Measurements from ENCODE around the gene TRUB2. TPM values are rescaled to one million over a fixed set of nuclear protein-coding genes. Genes with fewer than 3 reads are reported as not detected.

TRUB2 gene
- total RNA-seq, 2 donors from 2014 or later = 7.4 to 8.4 TPM

DNA sequence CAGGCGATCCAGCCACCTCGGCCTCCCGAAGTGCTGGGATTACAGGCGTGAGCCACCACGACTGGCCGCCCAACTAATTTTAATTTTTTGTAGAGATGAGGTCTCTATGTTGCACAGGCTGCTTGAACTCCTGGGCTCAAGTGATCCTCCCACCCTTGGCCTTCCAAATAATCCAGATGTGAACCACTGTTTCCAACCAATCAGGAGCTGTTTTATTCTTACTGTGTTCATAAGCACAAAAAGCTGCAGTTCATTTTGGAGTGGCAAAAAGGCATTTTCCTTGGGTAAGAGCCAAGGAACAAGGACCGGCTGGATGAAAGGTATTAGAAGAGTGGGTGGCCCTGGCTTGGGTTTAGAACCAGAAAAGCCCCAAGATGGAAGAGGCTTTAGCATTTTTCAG lies 12.9 kb upstream of the TRUB2 start:
- no peaks in the 10 kb centered on the region for H3K27me3 ChIP-seq (replicated peaks; ENCODE audit: insufficient read depth)
- no peak overlapping the region for H3K4me3 ChIP-seq
- no peak overlapping the region for H3K27ac ChIP-seq
- no peaks in the 10 kb centered on the region for H3K4me1 ChIP-seq (ENCODE audit: control insufficient read depth in 1 of 2, low read depth in 2 of 2)
- no peak for ATAC-seq (ENCODE audit: insufficient number of reproducible peaks, low FRiP score, low read depth)
- no peak for TF ChIP-seq CTCF (IDR thresholded peaks at IDR 0.05)
- H3K36me3 ChIP-seq = no peaks in the 10 kb centered on the region
- H3K9me3 ChIP-seq = no peaks in the 10 kb centered on the region
- no peak for DNase-seq (ENCODE audit: low spot score)

DNA sequence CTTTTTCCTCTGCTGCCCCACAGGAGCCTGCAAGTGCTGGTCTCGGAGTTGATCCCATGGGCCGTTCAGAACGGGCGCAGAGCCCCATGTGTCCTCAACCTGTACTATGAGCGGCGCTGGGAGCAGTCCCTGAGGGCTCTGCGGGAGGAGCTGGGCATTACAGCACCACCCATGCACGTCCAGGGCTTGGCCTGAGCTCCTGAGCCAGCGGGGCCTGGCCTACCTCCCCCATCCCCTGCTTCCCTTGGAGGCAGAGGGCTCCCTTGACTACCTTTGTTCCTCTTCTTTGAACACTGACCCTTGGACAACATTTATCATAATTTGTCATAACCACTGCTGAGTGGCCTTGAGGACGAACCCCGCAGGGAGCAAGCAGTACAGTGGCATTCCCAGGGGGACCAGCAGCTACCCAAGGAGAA lies 11.2 kb upstream of the TRUB2 start:
- ATAC-seq (ENCODE audit: insufficient number of reproducible peaks, low FRiP score, low read depth) (no peak), DNase-seq (ENCODE audit: low spot score) (no peak)
- H3K4me1 ChIP-seq (ENCODE audit: control insufficient read depth in 1 of 2, low read depth in 2 of 2) = no peaks in the 10 kb centered on the region
- H3K27me3 ChIP-seq (replicated peaks; ENCODE audit: insufficient read depth) = no peaks in the 10 kb centered on the region
- no peak overlapping the region for H3K4me3 ChIP-seq
- peaks cover 3% of the 10 kb centered on the region for H3K36me3 ChIP-seq
- TF ChIP-seq CTCF (IDR thresholded peaks at IDR 0.05) = no peak
- H3K9me3 ChIP-seq = no peaks in the 10 kb centered on the region
- no peak overlapping the region for H3K27ac ChIP-seq

DNA sequence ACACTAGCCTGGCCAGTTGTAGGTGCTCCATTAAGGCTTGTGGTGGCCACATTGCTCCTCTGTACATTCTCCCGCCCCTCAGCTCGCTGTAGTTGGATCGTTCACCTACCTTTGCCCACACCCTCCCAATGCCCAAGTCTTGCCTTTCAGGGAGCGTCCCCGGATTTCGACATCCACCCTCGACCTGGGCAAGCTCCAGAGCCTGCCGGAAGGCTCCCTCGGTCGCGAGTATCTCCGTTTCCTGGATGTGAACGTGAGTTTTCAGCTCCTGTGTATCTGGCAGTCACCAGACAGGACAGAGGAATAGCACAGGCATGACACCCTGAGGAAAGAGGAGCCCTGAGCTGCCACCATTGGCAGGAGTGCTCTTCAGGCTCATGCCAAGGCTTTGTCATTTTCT lies 3.4 kb upstream of the TRUB2 start:
- TF ChIP-seq CTCF (IDR thresholded peaks at IDR 0.05) = no peak
- Histone ChIP-seq H3K27ac (no peak overlapping the region), H3K9me3 (no peaks in the 10 kb centered on the region), H3K4me3 (no peak overlapping the region), H3K27me3 (replicated peaks; ENCODE audit: insufficient read depth) (no peaks in the 10 kb centered on the region), H3K4me1 (ENCODE audit: control insufficient read depth in 1 of 2, low read depth in 2 of 2) (peaks cover 13 to 24% of the 10 kb centered on the region in 2 donors), H3K36me3 (peaks cover 27% of the 10 kb centered on the region)
- DNase-seq (ENCODE audit: low spot score) (no peak), ATAC-seq (ENCODE audit: insufficient number of reproducible peaks, low FRiP score, low read depth) (no peak)

DNA sequence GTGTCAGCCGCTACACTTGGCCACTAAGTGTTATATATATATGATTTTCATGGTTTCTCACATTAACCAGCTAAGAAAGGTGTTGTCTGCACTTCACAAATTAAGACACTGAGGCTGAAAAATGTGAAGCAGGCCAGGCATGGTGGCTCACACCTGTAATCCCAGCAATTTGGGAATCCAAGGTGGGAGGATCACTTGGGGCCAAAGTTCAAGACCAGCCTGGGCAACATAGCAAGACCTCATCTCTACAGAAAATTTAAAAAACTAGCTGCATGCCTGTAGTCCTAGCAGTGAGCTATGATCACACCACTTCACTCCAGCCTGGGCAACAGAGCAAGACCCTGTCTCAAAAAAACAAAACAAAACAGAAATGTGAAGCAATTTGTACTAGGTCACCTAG lies 2.2 kb upstream of the TRUB2 start:
- no peak for DNase-seq (ENCODE audit: low spot score)
- Histone ChIP-seq H3K27ac (no peak overlapping the region), H3K27me3 (replicated peaks; ENCODE audit: insufficient read depth) (no peaks in the 10 kb centered on the region), H3K4me3 (no peak overlapping the region), H3K36me3 (peaks cover 27% of the 10 kb centered on the region), H3K4me1 (ENCODE audit: control insufficient read depth in 1 of 2, low read depth in 2 of 2) (peaks cover 13 to 24% of the 10 kb centered on the region in 2 donors), H3K9me3 (no peaks in the 10 kb centered on the region)
- TF ChIP-seq CTCF (IDR thresholded peaks at IDR 0.05) = no peak
- ATAC-seq (ENCODE audit: insufficient number of reproducible peaks, low FRiP score, low read depth) = no peak

DNA sequence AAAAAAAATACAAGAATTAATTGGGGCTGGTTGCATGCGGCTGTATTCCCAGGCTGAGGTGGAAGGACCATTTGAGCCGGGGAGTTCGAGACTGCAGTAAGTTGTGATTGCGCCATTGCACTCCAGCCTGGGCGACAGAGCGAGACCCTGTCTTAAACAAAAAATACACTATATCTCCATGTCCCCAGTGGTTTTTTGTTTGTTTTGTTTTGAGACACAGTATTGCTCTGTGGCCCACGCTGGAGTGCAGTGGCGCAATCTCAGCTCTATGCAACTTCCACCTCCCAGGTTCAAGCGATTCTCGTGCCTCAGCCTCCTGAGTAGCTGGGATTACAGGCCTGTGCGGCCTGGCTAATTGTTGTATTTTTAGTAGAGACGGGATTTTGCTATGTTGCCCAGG lies 1.5 kb upstream of the TRUB2 start:
- Histone ChIP-seq H3K9me3 (no peaks in the 10 kb centered on the region), H3K4me1 (ENCODE audit: control insufficient read depth in 1 of 2, low read depth in 2 of 2) (peaks cover 13 to 24% of the 10 kb centered on the region in 2 donors), H3K27me3 (replicated peaks; ENCODE audit: insufficient read depth) (no peaks in the 10 kb centered on the region), H3K36me3 (peaks cover 27% of the 10 kb centered on the region), H3K4me3 (peak overlapping the region; percentile 94), H3K27ac (no peak overlapping the region)
- ATAC-seq (ENCODE audit: insufficient number of reproducible peaks, low FRiP score, low read depth) = no peak
- TF ChIP-seq CTCF (IDR thresholded peaks at IDR 0.05) = no peak
- no peak for DNase-seq (ENCODE audit: low spot score)
